Measurements from ENCODE around the gene CSNK1G3. TPM values are rescaled to one million over a fixed set of nuclear protein-coding genes. Genes with fewer than 3 reads are reported as not detected.
"Not testable (repeated sequence)": the region's sequence is repeated elsewhere in the genome, so short reads cannot be mapped to it uniquely, and the experiment has no call there.

Gene CSNK1G3
- total RNA-seq, 4 donors from 2014 or later: 14.6 to 23.2 (median 21.5) TPM

- H3K4me3 ChIP-seq: no peak overlapping the region
- no peaks in the 10 kb centered on the region for H3K27me3 ChIP-seq
- TF ChIP-seq POLR2A (IDR thresholded peaks at IDR 0.05): no peak
- TF ChIP-seq, protein P1, sequence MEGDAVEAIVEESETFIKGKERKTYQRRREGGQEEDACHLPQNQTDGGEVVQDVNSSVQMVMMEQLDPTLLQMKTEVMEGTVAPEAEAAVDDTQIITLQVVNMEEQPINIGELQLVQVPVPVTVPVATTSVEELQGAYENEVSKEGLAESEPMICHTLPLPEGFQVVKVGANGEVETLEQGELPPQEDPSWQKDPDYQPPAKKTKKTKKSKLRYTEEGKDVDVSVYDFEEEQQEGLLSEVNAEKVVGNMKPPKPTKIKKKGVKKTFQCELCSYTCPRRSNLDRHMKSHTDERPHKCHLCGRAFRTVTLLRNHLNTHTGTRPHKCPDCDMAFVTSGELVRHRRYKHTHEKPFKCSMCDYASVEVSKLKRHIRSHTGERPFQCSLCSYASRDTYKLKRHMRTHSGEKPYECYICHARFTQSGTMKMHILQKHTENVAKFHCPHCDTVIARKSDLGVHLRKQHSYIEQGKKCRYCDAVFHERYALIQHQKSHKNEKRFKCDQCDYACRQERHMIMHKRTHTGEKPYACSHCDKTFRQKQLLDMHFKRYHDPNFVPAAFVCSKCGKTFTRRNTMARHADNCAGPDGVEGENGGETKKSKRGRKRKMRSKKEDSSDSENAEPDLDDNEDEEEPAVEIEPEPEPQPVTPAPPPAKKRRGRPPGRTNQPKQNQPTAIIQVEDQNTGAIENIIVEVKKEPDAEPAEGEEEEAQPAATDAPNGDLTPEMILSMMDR (IDR thresholded peaks at IDR 0.05 in 4 of 5, conservative IDR thresholded peaks at IDR 0.05 in 1 of 5): no peak
- ATAC-seq: no peak
- no peaks in the 10 kb centered on the region for H3K4me1 ChIP-seq
- no peaks in the 10 kb centered on the region for H3K9me3 ChIP-seq
- in situ Hi-C loops (cut with MboI; ENCODE audit: low sequenced_read_pairs in 4 of 4) (loop anchor here in 3 of 4 donors (10.0 to 25.0 kb wide), 4 partner anchors 203 to 1105 kb away; partner anchors contain the start of gene CEP120 (in 1 of the 3)), intact Hi-C loops (cut with DNase I; ENCODE audit: low total_unique reads) (no loop called here)
- DNase-seq: no peak
- H3K36me3 ChIP-seq: no peaks in the 10 kb centered on the region
- no peak overlapping the region for H3K27ac ChIP-seq
Measured at GRCh38 chr5:123617561-123617960, 105.6 kb downstream of the CSNK1G3 start.

DNA sequence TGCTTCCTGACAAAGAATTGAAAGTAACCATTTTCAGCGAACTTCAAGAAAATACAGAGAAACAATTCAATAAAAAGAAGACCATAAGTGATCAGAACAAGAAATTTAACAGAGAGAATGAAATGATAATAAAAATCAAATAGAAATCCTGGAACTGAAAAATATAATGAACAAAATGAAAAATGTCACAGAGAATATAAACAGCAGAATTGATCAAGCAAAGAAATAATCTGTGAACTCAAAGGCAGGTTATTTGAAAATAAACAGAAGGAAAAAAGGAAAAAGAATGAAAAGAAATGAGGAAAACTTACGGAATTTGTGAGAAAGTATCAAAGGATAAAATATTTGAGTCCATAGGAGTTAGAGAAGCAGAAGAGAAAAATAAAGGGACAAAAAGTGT is 114.1 kb downstream of the CSNK1G3 start:
- H3K4me1 ChIP-seq: no peaks in the 10 kb centered on the region
- H3K27me3 ChIP-seq: no peaks in the 10 kb centered on the region
- DNase-seq: no peak
- H3K36me3 ChIP-seq: peaks cover 0 to 2% of the 10 kb centered on the region in 2 donors
- in situ Hi-C loops (cut with MboI; ENCODE audit: low sequenced_read_pairs in 4 of 4) (no loop called here), intact Hi-C loops (cut with DNase I; ENCODE audit: low total_unique reads) (no loop called here)
- H3K27ac ChIP-seq: no peak overlapping the region
- no peak overlapping the region for H3K4me3 ChIP-seq
- no peaks in the 10 kb centered on the region for H3K9me3 ChIP-seq
- ATAC-seq: no peak
- TF ChIP-seq, protein P1 (IDR thresholded peaks at IDR 0.05 in 4 of 5, conservative IDR thresholded peaks at IDR 0.05 in 1 of 5): no peak

GRCh38 chr5:123628860-123629544 is 117.0 kb downstream of the CSNK1G3 start:
- Histone ChIP-seq H3K27ac (no peak overlapping the region), H3K27me3 (no peaks in the 10 kb centered on the region), H3K4me3 (no peak overlapping the region), H3K36me3 (peaks cover 0 to 2% of the 10 kb centered on the region in 2 donors), H3K4me1 (no peaks in the 10 kb centered on the region), H3K9me3 (no peaks in the 10 kb centered on the region)
- in situ Hi-C loops (cut with MboI; ENCODE audit: low sequenced_read_pairs in 4 of 4) (no loop called here), intact Hi-C loops (cut with DNase I; ENCODE audit: low total_unique reads) (no loop called here)
- TF ChIP-seq POLR2A (IDR thresholded peaks at IDR 0.05): no peak
- TF ChIP-seq, protein P1 (IDR thresholded peaks at IDR 0.05 in 4 of 5, conservative IDR thresholded peaks at IDR 0.05 in 1 of 5): no peak
- DNase-seq: no peak
- no peak for ATAC-seq

DNA sequence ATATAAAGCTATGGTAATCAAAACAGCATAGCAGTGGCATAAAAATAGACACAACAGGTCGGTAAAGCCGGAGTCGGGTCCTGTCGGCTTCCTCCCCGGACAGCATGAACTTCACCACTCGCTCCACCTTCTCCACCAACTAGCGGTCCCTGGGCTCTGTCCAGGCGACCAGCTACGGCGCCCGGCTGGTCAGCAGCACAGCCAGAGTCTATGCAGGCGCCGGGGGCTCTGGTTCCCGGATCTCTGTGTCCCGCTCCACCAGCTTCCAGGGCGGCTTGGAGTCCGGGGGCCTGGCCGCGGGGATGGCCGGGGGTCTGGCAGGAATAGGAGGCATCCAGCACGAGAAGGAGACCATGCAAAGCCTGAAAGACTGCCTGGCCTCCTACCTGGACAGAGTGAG is 124.0 kb downstream of the CSNK1G3 start:
- ATAC-seq (no peak), DNase-seq (no peak)
- intact Hi-C loops (cut with DNase I; ENCODE audit: low total_unique reads) (no loop called here), in situ Hi-C loops (cut with MboI; ENCODE audit: low sequenced_read_pairs in 4 of 4) (no loop called here)
- no peaks in the 10 kb centered on the region for H3K36me3 ChIP-seq
- H3K9me3 ChIP-seq: no peaks in the 10 kb centered on the region
- TF ChIP-seq, protein P1 (IDR thresholded peaks at IDR 0.05 in 4 of 5, conservative IDR thresholded peaks at IDR 0.05 in 1 of 5): no peak
- TF ChIP-seq POLR2A (IDR thresholded peaks at IDR 0.05): no peak
- H3K27ac ChIP-seq: no peak overlapping the region
- no peak overlapping the region for H3K4me3 ChIP-seq
- no peaks in the 10 kb centered on the region for H3K4me1 ChIP-seq
- no peaks in the 10 kb centered on the region for H3K27me3 ChIP-seq

DNA sequence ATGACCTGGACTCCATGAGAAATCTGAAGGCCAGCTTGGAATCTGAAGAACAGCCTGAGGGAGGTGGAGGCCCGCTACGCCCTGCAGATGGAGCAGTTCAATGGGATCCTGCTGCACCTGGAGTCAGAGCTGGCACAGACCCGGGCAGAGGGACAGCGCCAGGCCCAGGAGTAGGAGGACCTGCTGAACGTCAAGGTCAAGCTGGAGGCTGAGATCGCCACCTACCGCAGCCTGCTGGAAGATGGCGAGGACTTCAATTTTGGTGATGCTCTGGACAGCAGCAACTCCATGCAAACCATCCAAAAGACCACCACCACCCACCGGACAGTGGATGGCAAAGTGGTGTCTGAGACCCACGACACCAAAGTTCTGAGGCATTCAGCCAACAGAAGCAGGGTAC is 125.1 kb downstream of the CSNK1G3 start:
- ATAC-seq; H3K36me3 ChIP-seq; H3K4me3 ChIP-seq; DNase-seq; H3K9me3 ChIP-seq; in situ Hi-C loops (cut with MboI; ENCODE audit: low sequenced_read_pairs in 4 of 4); H3K4me1 ChIP-seq; H3K27ac ChIP-seq; H3K27me3 ChIP-seq; intact Hi-C loops (cut with DNase I; ENCODE audit: low total_unique reads): not testable (repeated sequence)

Measured in gastrocnemius medialis (tissue), 4 donors.